CD4-positive, alpha-beta T cell treated with Interleukin-4 for 1 hour (primary cell): ENCODE measurements around the gene GLYATL3.
"Not testable (repeated sequence)": the region's sequence is repeated elsewhere in the genome, so short reads cannot be mapped to it uniquely, and the experiment has no call there.

ENCODE experiments used
- DNase-seq, 2 donors: peaks; one replicate each; pipeline ENCODE4 v3.0.0-alpha.2; 2020 to 2022

GLYATL3 gene

DNA sequence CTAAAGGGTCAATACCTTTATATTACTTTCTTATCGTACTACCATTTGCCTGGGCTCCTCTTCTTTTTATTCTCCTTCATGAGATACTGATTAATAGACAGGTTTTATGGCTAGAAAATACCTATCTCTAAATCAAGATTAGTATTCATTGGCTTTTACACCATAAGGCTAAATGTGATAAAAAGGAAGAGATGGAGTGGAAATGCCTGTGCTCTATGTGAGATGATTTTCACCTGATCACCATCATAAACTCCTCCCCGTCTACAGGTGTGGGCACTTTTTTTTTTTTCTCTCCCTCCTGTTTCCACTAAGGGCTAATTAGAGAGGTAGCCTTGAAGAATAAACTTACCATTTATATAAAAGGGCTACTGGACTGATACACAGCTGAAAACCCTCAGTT lies at the start of gene GLYATL3:
Gene GLYATL3 (plus strand): TSS at position 301 of the 400 bp plus-strand sequence. CDS start 12,068 bp downstream, outside the sequence.
- no peak for DNase-seq

- DNase-seq, result no peak
These were observed 46.5 kb upstream of the GLYATL3 start for GRCh38 chr6:49453221-49453620.

DNA sequence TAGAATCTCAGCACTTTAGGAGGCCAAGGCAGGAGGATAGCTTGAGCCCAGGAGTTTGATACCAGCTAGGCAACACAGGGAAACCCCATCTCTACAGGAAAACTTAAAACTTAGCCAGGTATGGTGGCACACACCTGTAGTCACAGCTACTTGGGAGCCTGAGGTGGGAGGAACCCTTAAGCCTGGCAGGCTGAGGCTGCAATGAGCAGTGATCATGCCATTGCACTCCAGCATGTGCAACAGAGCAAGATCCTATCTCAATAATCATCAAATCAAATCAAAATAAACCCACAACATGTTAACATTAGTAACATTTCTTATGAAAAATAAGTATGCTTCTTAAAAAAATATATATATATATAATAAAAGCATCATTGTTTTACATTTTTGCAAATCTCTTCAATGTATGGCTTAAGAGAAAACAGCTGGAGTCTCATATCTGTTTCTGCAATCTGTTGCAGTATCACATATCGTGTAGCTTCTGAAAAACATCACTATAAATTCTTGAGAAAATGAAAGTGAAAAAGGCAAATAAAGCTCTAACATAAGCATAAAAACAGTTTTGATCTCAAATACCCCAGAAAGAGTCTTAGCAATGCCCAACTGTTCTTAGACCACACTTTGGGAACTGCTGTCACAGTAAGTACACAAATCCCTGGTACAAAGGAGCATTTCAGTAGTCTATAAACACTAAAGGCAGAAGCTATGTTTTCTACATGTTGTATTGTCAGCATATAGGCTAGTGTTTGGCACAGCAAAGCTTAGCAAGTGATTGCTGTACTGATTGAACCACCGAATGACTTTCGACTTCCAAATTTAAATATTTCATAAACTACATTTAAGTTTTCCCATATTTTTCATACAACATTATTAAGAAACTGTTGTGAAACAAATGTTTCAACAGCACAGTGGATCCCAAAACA lies 44.7 kb upstream of the GLYATL3 start:
- no peak for DNase-seq

GRCh38 chr6:49457771-49458170 lies 42.0 kb upstream of the GLYATL3 start:
- no peak for DNase-seq

GRCh38 chr6:49462071-49462470 lies 37.7 kb upstream of the GLYATL3 start:
- peak in 1 of 2 donors; percentile 14 for DNase-seq

DNA sequence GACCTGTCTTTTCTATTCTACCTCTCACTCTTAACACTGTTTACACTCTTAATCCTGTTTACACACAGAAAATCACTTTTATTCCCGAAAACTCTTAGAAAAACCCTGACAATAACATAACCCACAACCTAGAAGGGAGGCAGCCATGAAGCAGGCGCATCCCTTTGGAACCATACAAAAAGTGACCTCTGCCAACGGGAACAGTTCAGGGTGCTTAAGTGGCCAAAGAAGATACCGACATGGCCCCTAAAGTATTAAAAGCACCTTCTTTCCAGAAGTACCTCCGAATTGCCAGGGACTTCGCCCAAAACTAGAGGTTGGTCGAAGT lies 37.2 kb upstream of the GLYATL3 start:
- no peak for DNase-seq

- peak; percentile 91 to 93 for DNase-seq
These were observed 36.7 kb upstream of the GLYATL3 start, which contains the start of the genes CENPQ and MMUT for GRCh38 chr6:49462927-49463611. Gene CENPQ, plus strand, starts transcription at chr6:49463370. Its CDS starts 6,807 bp downstream, at chr6:49470177. Gene MMUT, minus strand, starts transcription at chr6:49463253. Its CDS starts 3,787 bp downstream, at chr6:49459466.

- no peak for DNase-seq
These were observed 36.1 kb upstream of the GLYATL3 start for GRCh38 chr6:49463612-49463967.

- no peak for DNase-seq
These were observed 35.0 kb upstream of the GLYATL3 start for GRCh38 chr6:49464691-49465090.

DNA sequence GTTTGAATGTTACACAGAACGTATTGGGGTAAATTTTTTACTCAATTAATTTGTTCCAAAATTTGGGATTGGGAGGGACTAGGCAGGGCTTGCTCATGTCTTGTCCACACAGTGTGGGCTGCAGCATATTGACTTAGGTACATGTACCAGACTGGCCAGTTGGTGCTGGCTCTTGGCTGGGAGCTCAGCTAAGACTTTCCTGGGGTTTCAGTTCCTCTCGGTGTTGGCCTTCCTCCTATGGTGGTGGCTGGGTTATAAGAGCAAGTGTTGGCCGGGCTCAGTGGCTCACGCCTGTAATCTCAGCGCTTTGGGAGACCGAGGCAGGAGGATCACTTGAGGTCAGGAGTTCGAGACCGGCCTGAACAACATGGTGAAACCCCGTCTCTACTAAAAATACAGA lies 31.7 kb upstream of the GLYATL3 start:
- DNase-seq, result no peak

DNA sequence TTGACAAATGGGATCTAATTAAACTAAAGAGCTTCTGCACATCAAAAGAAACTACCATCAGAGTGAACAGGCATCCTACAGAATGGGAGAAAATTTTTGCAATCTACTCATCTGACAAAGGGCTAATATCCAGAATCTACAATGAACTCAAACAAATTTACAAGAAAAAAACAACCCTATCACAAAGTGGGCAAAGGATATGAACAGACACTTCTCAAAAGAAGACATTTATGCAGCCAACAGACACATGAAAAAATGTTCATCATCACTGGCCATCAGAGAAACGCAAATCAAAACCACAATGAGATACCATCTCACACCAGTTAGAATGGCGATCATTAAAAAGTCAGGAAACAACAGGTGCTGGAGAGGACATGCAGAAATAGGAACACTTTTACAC lies 23.2 kb upstream of the GLYATL3 start:
- DNase-seq, result not testable (repeated sequence)

GRCh38 chr6:49479308-49479970 lies 20.3 kb upstream of the GLYATL3 start:
- DNase-seq, result no peak

DNA sequence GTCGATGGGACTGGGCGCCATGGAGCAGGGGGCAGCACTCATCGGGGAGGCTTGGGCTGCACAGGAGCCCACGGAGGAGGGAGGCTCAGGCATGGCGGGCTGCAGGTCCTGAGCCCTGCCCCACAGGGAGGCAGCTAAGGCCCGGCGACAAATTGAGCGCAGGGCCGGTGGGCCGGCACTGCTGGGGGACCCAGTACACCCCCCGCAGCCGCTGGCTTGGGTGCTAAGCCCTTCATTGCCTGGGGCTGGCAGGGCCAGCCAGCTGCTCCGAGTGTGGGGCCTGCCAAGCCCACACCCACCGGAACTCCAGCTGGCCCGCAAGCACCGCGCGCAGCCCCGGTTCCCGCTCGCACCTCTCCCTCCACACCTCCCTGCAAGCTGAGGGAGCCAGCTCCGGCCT lies 17.9 kb upstream of the GLYATL3 start:
- not testable (repeated sequence) for DNase-seq

DNA sequence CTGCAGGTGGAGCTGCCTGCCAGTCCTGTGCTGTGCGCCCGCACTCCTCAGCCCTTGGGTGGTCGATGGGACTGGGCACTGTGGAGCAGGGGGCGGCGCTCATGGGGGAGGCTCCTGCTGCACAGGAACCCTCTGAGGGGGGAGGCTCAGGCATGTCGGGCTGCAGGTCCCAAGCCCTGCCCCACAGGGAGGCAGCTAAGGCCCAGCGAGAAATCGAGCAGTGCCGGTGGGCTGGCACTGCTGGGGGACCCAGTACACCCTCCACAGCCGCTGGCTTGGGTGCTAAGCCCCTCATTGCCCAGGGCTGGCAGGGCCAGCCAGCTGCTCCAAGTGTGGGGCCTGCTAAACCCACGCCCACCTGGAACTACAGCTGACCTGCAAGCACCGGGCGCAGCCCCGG lies 16.3 kb upstream of the GLYATL3 start:
- DNase-seq, result not testable (repeated sequence)

- no peak for DNase-seq
These were observed 9.1 kb upstream of the GLYATL3 start for GRCh38 chr6:49490633-49491032.

GRCh38 chr6:49497304-49497703 lies 2.4 kb upstream of the GLYATL3 start:
- DNase-seq, result no peak

DNA sequence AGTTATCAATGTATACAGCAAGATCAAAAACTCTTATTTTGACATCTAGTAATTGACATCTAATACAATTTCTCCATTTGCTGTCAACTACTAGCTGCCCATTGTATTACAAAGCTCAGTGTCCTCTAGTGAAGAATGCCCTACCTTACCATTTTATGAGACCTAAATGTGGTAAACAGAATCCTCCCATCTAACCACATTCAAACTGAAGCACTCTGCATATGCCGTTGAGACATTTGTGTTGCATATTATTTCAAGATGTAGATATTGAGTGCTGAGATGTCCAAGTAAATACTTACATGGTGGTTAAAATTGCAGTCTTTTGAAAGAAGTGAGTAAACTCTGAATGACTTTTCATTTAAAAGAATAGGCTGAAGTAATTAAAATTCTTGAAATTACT lies 597 bp upstream of the GLYATL3 start:
- DNase-seq, result no peak

DNA sequence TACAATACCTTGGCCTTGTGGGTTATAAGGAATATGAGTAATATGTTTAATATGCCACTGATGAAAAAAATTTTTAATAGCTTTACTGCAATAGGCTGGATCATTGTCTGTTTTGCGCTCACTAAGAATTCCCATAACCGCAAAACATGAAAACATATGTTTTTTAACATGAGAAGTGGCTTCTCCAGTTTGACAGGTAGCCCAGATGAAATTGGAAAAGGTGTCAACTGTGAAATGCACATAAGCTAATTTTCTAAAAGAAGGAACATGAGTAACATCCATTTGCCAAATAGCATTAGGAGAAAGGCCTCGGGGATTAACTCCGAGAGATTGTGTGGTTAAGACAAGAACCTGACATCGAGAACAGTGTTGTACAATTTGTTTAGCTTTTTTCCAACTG lies 4.9 kb downstream of the GLYATL3 start:
- DNase-seq, result no peak

DNA sequence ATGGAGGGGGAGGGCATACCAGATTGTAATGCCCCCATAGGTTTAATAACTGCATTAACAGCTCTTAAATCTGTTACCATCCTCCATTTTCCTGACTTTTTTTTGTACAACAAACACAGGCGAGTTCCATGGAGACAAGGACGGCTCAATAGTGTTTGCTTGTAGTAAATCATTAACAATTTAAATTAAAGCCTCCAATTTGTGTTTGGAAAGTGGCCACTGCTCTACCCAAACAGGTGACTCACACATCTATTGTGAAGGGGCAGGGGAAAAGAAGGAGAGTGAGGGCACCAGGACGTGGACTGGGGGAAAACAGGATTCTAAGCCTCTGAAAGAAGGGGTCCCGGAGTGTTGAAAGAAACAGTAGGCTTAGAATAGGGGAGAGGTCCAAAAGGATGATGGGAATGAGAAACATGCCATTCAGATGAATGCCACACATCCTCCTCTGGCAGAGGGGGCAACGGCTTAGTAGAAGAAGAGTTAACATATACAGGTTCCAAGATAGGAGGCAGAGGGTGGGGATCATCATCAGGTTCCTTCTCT lies 6.9 kb downstream of the GLYATL3 start:
- DNase-seq, result no peak

DNA sequence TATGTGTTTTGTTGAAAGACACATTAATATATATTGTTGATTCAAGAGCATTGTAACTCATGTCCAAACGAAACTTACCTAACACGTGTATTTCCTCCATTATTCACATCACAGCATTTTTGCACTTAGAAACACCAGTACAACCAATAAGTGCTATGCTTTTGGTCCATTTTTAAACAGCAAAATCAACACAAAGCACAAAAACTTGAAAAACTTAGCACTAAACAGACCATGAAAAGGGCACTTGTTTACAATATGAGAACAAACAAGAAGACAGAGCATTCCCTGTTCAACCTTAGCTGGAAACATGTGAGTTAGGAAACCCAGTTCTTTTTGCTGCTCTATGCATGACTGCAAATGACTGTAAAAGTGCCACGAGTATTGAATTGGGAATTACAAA lies 9.6 kb downstream of the GLYATL3 start:
- no peak for DNase-seq

- DNase-seq, result no peak
These were observed 13.6 kb downstream of the GLYATL3 start for GRCh38 chr6:49513153-49513989.
